NT2/D1 (cell line): Measurements from ENCODE around the gene SLC3A2.

ENCODE experiments used
- SUZ12 ChIP-seq: IDR thresholded peaks from 2 replicates; pipeline ENCODE4 v1.6.1; 2011; ENCODE audit not compliant: insufficient read length, insufficient read depth; ENCODE audit errors: extremely low read depth
- YY1 ChIP-seq: IDR thresholded peaks from 2 replicates; pipeline ENCODE4 v1.6.1; 2011; ENCODE audit not compliant: insufficient read length, insufficient read depth
- ZNF274 ChIP-seq: IDR thresholded peaks from 2 replicates; pipeline ENCODE4 v1.6.1; 2011; ENCODE audit warnings: mild to moderate bottlenecking, low read depth, low read length

DNA sequence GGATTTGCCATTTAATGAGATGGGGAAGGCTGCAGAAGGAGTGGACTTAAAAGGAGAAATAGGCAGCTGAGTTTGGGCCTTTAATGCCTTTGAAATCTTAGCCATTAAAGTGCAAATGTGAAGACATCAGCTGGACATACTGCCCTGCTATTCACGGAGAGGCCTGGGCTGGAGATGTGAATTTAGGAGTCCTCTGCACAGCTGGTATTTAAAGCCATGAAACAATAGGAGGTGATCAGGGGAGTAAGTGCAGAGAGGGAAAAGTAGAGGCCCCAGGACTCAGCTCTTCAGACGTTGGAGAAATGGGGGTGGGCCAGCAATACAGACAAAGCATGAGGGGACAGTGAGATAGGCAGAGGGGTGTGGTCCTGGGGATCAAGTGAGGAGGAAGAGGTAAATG, 16.6 kb downstream of the SLC3A2 start:
- no peak for TF ChIP-seq YY1
- TF ChIP-seq ZNF274: no peak
- no peak for TF ChIP-seq SUZ12
